DOHH2 (cell line): ENCODE data around the gene SFI1.

Source experiments
- H3F3A ChIP-seq: fragments of 200-600 bp; sonication (generic), shearing (Covaris generic); 2 replicates; pipeline ENCODE4 v1.6.0; 2016; ENCODE audit warnings: antibody characterized with exemption, mild to moderate bottlenecking; ENCODE audit not compliant: control insufficient read depth, insufficient read depth
- H3K27ac ChIP-seq: fragments of 200-600 bp; sonication (generic); 2 replicates; pipeline ENCODE4 v1.5.1; 2014; ENCODE audit warnings: low read depth, mild to moderate bottlenecking, low read length, moderate library complexity
- H3K27me3 ChIP-seq: fragments of 200-600 bp; sonication (generic); 2 replicates; pipeline ENCODE4 v1.6.1; 2014; ENCODE audit warnings: mild to moderate bottlenecking, low read length, mixed read lengths; ENCODE audit not compliant: control insufficient read depth
- H3K36me3 ChIP-seq: fragments of 200-600 bp; sonication (generic); 2 replicates; pipeline ENCODE4 v1.6.1; 2014; ENCODE audit warnings: mild to moderate bottlenecking, low read length, moderate library complexity, mixed read lengths; ENCODE audit not compliant: control insufficient read depth
- H3K4me1 ChIP-seq: fragments of 200-600 bp; sonication (generic); 2 replicates; pipeline ENCODE4 v1.6.1; 2014; ENCODE audit warnings: mild to moderate bottlenecking, low read length, mixed read lengths; ENCODE audit not compliant: control insufficient read depth
- H3K4me2 ChIP-seq: fragments of 200-600 bp; sonication (generic); 2 replicates; pipeline ENCODE4 v1.6.0; 2014; ENCODE audit warnings: mild to moderate bottlenecking, low read length, moderate library complexity
- H3K4me3 ChIP-seq: fragments of 200-600 bp; sonication (generic); 2 replicates; pipeline ENCODE4 v1.5.1; 2014; ENCODE audit warnings: mild to moderate bottlenecking, low read length, mixed read lengths
- H3K79me2 ChIP-seq: fragments of 200-600 bp; sonication (generic); 2 replicates; pipeline ENCODE4 v1.6.1; 2014; ENCODE audit warnings: mild to moderate bottlenecking, low read length, mixed read lengths; ENCODE audit not compliant: control insufficient read depth
- H3K9me2 ChIP-seq: fragments of 200-600 bp; sonication (generic); replicated peaks from 2 replicates; pipeline ENCODE4 v1.6.1; 2014; ENCODE audit warnings: mild to moderate bottlenecking, low read length, mixed read lengths; ENCODE audit not compliant: control insufficient read depth
- H3K9me3 ChIP-seq: fragments of 200-600 bp; sonication (generic); 2 replicates; pipeline ENCODE4 v1.6.1; 2014; ENCODE audit warnings: antibody characterized with exemption, low read length, mixed read lengths; ENCODE audit not compliant: control insufficient read depth, insufficient read depth
- H4K20me1 ChIP-seq: fragments of 200-600 bp; sonication (generic); 2 replicates; pipeline ENCODE4 v1.6.0; 2014; ENCODE audit warnings: low read depth, mild to moderate bottlenecking, antibody characterized with exemption, low read length, moderate library complexity; ENCODE audit not compliant: control insufficient read depth, insufficient read depth
- EZH2phosphoT487 ChIP-seq: fragments of 200-600 bp; sonication (generic); IDR thresholded peaks from 2 replicates; pipeline ENCODE4 v1.6.1; 2017; ENCODE audit warnings: borderline replicate concordance, mild to moderate bottlenecking, antibody characterized with exemption, low read length, moderate library complexity, mixed read lengths
- TF ChIP-seq, protein P1 (sequence below): fragments of 200-600 bp; sonication (generic); IDR thresholded peaks from one replicate; pipeline ENCODE4 v1.5.1; 2014; ENCODE audit warnings: antibody characterized with exemption, mild to moderate bottlenecking, low read depth, low read length; ENCODE audit not compliant: poor library complexity, severe bottlenecking

Gene SFI1

DNA sequence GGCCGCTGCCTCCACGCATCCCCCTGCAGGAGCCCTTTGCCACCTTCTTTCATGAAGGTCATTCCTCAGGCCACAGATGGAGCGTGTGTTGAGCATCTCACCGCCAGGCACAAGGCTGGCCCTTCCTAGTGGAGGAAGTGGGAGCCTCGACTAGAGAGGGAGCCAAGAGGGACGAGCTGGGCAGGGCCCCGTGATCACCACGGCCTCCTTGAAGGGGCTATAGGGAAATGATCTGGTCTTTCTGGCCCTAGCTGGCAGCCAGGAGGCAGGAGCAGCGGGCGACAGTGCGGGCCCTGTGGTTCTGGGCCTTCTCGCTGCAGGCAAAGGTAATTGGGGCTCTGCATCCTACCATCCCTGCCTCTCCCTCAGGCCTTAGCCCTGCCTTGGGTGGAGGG is 116.6 kb downstream of the SFI1 start:
- Histone ChIP-seq H3F3A (0 out of 2 replicates have a peak, but pooled peaks cover under 1% of the 10 kb centered on the region), H3K9me3 (no peaks in the 10 kb centered on the region), H3K4me2 (no peak overlapping the region), H3K4me1 (no peaks in the 10 kb centered on the region), H3K27ac (no peak overlapping the region), H3K79me2 (no peaks in the 10 kb centered on the region), H3K36me3 (peaks cover 69% of the 10 kb centered on the region), H3K27me3 (no peaks in the 10 kb centered on the region), H3K9me2 (no peaks in the 10 kb centered on the region), H3K4me3 (no peak overlapping the region), H4K20me1 (no peaks in the 10 kb centered on the region; the same call in 1 of the 2 replicates)
- TF ChIP-seq, protein P1, sequence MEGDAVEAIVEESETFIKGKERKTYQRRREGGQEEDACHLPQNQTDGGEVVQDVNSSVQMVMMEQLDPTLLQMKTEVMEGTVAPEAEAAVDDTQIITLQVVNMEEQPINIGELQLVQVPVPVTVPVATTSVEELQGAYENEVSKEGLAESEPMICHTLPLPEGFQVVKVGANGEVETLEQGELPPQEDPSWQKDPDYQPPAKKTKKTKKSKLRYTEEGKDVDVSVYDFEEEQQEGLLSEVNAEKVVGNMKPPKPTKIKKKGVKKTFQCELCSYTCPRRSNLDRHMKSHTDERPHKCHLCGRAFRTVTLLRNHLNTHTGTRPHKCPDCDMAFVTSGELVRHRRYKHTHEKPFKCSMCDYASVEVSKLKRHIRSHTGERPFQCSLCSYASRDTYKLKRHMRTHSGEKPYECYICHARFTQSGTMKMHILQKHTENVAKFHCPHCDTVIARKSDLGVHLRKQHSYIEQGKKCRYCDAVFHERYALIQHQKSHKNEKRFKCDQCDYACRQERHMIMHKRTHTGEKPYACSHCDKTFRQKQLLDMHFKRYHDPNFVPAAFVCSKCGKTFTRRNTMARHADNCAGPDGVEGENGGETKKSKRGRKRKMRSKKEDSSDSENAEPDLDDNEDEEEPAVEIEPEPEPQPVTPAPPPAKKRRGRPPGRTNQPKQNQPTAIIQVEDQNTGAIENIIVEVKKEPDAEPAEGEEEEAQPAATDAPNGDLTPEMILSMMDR = no peak
- TF ChIP-seq EZH2phosphoT487 = no peak

DNA sequence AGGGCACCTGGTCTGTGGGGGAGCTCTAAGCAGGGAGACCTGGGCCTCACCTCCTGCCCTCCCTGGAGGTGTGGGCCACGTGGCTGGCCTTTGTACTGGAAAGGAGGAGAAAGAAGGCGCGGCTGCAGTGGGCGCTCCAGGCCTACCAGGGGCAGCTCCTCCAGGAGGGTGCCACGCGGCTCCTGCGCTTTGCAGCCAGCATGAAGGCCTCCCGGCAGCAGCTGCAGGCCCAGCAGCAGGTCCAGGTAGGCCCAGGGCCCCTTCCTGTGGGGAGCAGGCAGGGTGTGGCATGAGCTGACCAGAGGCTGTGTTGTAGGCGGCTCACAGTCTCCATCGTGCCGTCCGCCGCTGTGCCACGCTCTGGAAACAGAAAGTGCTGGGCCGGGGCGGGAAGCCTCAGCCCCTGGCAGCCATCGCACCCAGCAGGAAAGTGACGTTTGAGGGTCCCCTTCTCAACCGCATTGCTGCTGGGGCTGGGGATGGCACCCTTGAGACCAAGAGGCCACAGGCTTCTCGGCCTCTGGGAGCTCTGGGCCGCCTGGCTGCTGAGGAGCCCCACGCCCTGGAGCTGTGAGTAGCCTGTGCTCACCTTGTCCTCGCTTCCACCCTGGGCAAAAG is 117.1 kb downstream of the SFI1 start:
- Histone ChIP-seq H3K9me3 (no peaks in the 10 kb centered on the region), H3F3A (peaks cover 6% of the 10 kb centered on the region; the same call in 1 of the 2 replicates), H3K4me3 (no peak overlapping the region), H3K9me2 (no peaks in the 10 kb centered on the region), H4K20me1 (no peaks in the 10 kb centered on the region; the same call in 1 of the 2 replicates), H3K36me3 (peaks cover 69% of the 10 kb centered on the region), H3K4me2 (no peak overlapping the region), H3K27ac (no peak overlapping the region), H3K27me3 (no peaks in the 10 kb centered on the region), H3K4me1 (no peaks in the 10 kb centered on the region), H3K79me2 (no peaks in the 10 kb centered on the region)
- TF ChIP-seq, protein P1 = no peak
- no peak for TF ChIP-seq EZH2phosphoT487

DNA sequence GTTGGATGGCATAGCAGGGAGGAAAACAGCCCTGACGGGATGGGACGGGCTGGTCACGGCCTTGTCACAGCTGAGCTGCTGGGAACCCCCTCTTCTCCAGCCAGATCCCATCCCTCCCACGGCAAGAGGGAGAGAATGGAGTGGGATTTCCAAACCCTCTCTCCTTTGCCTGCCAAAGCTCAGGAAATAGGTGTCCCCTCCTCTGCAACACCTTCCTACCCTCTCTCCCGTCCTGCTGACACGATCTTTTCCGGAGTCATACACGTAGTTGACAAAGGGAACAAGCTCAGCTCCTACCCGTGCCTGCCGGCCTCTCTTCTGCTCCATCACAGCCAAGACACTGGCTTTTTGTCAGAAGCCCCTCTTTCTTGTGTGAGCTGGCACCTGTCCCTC is 117.6 kb downstream of the SFI1 start:
- Histone ChIP-seq H3K27me3 (no peaks in the 10 kb centered on the region), H3K36me3 (peaks cover 73% of the 10 kb centered on the region), H3K9me2 (no peaks in the 10 kb centered on the region), H3K4me3 (no peak overlapping the region), H3K9me3 (no peaks in the 10 kb centered on the region), H3K79me2 (no peaks in the 10 kb centered on the region), H3F3A (peaks cover 10% of the 10 kb centered on the region; the same call in 1 of the 2 replicates), H4K20me1 (no peaks in the 10 kb centered on the region; the same call in 1 of the 2 replicates), H3K27ac (no peak overlapping the region), H3K4me1 (no peaks in the 10 kb centered on the region), H3K4me2 (no peak overlapping the region)
- TF ChIP-seq EZH2phosphoT487 = no peak
- TF ChIP-seq, protein P1 = no peak
